SK-N-SH (cell line): ENCODE measurements around the gene ANK3.

ENCODE experiments used
- EP300 ChIP-seq, 2 experiments: IDR thresholded peaks; 2 replicates each; pipeline versions ENCODE4 v1.4.0 to v1.6.1; 2012; ENCODE audit warnings: borderline replicate concordance in 1 of 2, low read depth in 1 of 2, low read length in 1 of 2
- EZH2phosphoT487 ChIP-seq: fragments of 200-600 bp; sonication (generic); IDR thresholded peaks from 2 replicates; pipeline ENCODE4 v1.6.1; 2017; ENCODE audit warnings: low read depth, mixed run types, mild to moderate bottlenecking, antibody characterized with exemption, moderate library complexity, borderline replicate concordance
- FOXJ3 ChIP-seq: sonication (generic); formaldehyde crosslinking; IDR thresholded peaks from 2 replicates; pipeline ENCODE4 v1.5.1; 2020; ENCODE audit warnings: mild to moderate bottlenecking, missing genetic modification reagents
- GABPA ChIP-seq: IDR thresholded peaks from 2 replicates; pipeline ENCODE4 v1.4.0; 2012; ENCODE audit warnings: low read depth, mild to moderate bottlenecking
- POLR2AphosphoS5 ChIP-seq: IDR thresholded peaks from 2 replicates; pipeline ENCODE4 v1.6.1; 2012; ENCODE audit warnings: low read depth, low read length
- RAD21 ChIP-seq: IDR thresholded peaks from 2 replicates; pipeline ENCODE4 v1.6.1; 2012; ENCODE audit warnings: mild to moderate bottlenecking, low read length
- TAF1 ChIP-seq: IDR thresholded peaks from 2 replicates; pipeline ENCODE4 v1.6.1; 2012; ENCODE audit warnings: low read depth, mild to moderate bottlenecking, low read length, moderate library complexity, borderline replicate concordance
- TF ChIP-seq, protein P1 (sequence below): fragments of 200-600 bp; sonication (generic); IDR thresholded peaks from 2 replicates; pipeline ENCODE4 v1.6.1; 2017; ENCODE audit warnings: antibody characterized with exemption, mild to moderate bottlenecking, moderate library complexity
- TF ChIP-seq, protein P2 (sequence below): IDR thresholded peaks from 2 replicates; pipeline ENCODE4 v1.6.1; 2012; ENCODE audit warnings: mild to moderate bottlenecking, low read depth, low read length, moderate library complexity
- TF ChIP-seq, protein P3 (sequence below): IDR thresholded peaks from 2 replicates; pipeline ENCODE4 v1.4.0; 2012; ENCODE audit warnings: low read depth

DNA sequence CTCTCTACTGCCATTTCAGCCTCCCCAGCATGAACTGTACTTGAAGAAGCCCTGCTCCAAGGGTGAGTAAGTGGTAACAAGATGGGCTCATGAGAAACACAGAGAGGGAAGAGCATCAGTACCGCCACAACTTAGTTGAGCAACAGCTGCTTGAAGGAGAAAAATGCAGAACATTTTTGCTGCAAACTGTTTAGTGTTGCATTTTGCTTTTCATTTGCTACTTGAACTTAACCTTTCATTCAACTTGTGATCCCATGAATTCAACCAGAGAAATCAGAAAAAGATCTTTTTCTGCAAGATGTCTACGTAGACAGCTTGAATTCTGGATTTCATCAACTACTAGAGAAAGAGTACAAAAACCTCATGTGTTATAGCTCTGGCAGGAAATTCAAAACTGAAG is 40.7 kb downstream of the ANK3 start:
- TF ChIP-seq, protein P1, sequence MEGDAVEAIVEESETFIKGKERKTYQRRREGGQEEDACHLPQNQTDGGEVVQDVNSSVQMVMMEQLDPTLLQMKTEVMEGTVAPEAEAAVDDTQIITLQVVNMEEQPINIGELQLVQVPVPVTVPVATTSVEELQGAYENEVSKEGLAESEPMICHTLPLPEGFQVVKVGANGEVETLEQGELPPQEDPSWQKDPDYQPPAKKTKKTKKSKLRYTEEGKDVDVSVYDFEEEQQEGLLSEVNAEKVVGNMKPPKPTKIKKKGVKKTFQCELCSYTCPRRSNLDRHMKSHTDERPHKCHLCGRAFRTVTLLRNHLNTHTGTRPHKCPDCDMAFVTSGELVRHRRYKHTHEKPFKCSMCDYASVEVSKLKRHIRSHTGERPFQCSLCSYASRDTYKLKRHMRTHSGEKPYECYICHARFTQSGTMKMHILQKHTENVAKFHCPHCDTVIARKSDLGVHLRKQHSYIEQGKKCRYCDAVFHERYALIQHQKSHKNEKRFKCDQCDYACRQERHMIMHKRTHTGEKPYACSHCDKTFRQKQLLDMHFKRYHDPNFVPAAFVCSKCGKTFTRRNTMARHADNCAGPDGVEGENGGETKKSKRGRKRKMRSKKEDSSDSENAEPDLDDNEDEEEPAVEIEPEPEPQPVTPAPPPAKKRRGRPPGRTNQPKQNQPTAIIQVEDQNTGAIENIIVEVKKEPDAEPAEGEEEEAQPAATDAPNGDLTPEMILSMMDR, result no peak
- TF ChIP-seq, protein P2, sequence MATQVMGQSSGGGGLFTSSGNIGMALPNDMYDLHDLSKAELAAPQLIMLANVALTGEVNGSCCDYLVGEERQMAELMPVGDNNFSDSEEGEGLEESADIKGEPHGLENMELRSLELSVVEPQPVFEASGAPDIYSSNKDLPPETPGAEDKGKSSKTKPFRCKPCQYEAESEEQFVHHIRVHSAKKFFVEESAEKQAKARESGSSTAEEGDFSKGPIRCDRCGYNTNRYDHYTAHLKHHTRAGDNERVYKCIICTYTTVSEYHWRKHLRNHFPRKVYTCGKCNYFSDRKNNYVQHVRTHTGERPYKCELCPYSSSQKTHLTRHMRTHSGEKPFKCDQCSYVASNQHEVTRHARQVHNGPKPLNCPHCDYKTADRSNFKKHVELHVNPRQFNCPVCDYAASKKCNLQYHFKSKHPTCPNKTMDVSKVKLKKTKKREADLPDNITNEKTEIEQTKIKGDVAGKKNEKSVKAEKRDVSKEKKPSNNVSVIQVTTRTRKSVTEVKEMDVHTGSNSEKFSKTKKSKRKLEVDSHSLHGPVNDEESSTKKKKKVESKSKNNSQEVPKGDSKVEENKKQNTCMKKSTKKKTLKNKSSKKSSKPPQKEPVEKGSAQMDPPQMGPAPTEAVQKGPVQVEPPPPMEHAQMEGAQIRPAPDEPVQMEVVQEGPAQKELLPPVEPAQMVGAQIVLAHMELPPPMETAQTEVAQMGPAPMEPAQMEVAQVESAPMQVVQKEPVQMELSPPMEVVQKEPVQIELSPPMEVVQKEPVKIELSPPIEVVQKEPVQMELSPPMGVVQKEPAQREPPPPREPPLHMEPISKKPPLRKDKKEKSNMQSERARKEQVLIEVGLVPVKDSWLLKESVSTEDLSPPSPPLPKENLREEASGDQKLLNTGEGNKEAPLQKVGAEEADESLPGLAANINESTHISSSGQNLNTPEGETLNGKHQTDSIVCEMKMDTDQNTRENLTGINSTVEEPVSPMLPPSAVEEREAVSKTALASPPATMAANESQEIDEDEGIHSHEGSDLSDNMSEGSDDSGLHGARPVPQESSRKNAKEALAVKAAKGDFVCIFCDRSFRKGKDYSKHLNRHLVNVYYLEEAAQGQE, result no peak
- no peak for TF ChIP-seq EZH2phosphoT487
- TF ChIP-seq, protein P3, sequence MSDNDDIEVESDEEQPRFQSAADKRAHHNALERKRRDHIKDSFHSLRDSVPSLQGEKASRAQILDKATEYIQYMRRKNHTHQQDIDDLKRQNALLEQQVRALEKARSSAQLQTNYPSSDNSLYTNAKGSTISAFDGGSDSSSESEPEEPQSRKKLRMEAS, result no peak
- TF ChIP-seq FOXJ3 (CRISPR knock-in tag), result no peak
- no peak for TF ChIP-seq GABPA
- TF ChIP-seq RAD21, result no peak
- peak in 1 of 2 experiments; percentile 6; a peak in 1 of 4 replicates for TF ChIP-seq EP300 (IDR thresholded peaks at IDR 0.05; ENCODE audit: borderline replicate concordance in 1 of 2, low read depth in 1 of 2, low read length in 1 of 2)
- no peak for TF ChIP-seq POLR2AphosphoS5
- no peak for TF ChIP-seq TAF1
